SJSA1 (cell line): ENCODE measurements around the gene RAB30. TPM values are rescaled to one million over a fixed set of nuclear protein-coding genes. Genes with fewer than 3 reads are reported as not detected.
"Not testable (repeated sequence)": the region's sequence is repeated elsewhere in the genome, so short reads cannot be mapped to it uniquely, and the experiment has no call there.

Experiments used
- DNase-seq, 2 experiments: peaks; one replicate each; pipeline ENCODE4 v3.0.0-alpha.2; 2015 to 2020; ENCODE audit warnings: low spot score in 2 of 2, low read depth in 1 of 2
- H3K27ac ChIP-seq: fragments of 250-450 bp; sonication (Bioruptor Pico); 2 replicates; pipeline ENCODE4 v1.5.1; 2020; ENCODE audit warnings: mild to moderate bottlenecking, moderate library complexity
- H3K27me3 ChIP-seq: fragments of 250-450 bp; sonication (Bioruptor Pico); replicated peaks from 2 replicates; pipeline ENCODE4 v1.5.1; 2020; ENCODE audit warnings: mild to moderate bottlenecking, moderate library complexity
- H3K36me3 ChIP-seq: fragments of 250-450 bp; sonication (Bioruptor Pico); 2 replicates; pipeline ENCODE4 v1.5.1; 2020; ENCODE audit warnings: mild to moderate bottlenecking
- H3K4me1 ChIP-seq: fragments of 250-450 bp; sonication (Bioruptor Pico); replicated peaks from 2 replicates; pipeline ENCODE4 v1.6.1; 2021; ENCODE audit warnings: mild to moderate bottlenecking
- H3K4me3 ChIP-seq: fragments of 250-450 bp; sonication (Bioruptor Pico); 2 replicates; pipeline ENCODE4 v1.5.1; 2020; ENCODE audit warnings: mild to moderate bottlenecking
- H3K9me3 ChIP-seq: fragments of 250-450 bp; sonication (Bioruptor Pico); replicated peaks from 2 replicates; pipeline ENCODE4 v1.5.1; 2020; ENCODE audit warnings: mild to moderate bottlenecking
- total RNA-seq: library from RNA; depleted of rRNA; stranded (reverse); fragments of >200 nt; shearing (Covaris generic); gene quantifications from 2 replicates; pipeline ENCODE4 v1.2.3, GENCODE V29; 2014

The RAB30 gene
- total RNA-seq, 1 experiment from 2014 or later = 10.2 TPM

DNA sequence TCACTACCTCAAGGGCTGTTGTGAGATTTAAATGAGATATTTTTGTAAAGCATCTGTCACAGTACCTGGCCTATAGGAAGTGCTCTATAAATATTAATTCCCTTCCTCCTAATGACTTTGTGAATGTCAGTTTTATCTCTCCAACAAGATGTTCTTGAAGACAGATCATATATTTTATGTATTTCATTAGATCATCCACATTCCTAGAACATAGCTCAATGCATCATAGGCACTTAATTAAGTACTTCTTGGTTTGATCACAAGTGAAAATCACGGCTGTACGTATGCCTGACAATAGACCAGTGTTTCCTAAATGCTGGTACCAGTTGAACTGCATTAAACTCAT lies 49.9 kb downstream of the RAB30 start:
- Histone ChIP-seq H3K27me3 (no peaks in the 10 kb centered on the region), H3K4me3 (no peak overlapping the region), H3K9me3 (no peaks in the 10 kb centered on the region), H3K27ac (no peak overlapping the region), H3K4me1 (no peaks in the 10 kb centered on the region; the same call in 1 of the 2 replicates), H3K36me3 (no peaks in the 10 kb centered on the region)
- no peak for DNase-seq

- no peak overlapping the region for H3K4me3 ChIP-seq
- H3K36me3 ChIP-seq = no peaks in the 10 kb centered on the region
- no peak overlapping the region for H3K27ac ChIP-seq
- H3K27me3 ChIP-seq = no peaks in the 10 kb centered on the region
- no peak for DNase-seq
- H3K9me3 ChIP-seq = no peaks in the 10 kb centered on the region
- H3K4me1 ChIP-seq = no peaks in the 10 kb centered on the region; the same call in 1 of the 2 replicates
Observed at GRCh38 chr11:83020942-83021779, 50.5 kb downstream of the RAB30 start.

DNA sequence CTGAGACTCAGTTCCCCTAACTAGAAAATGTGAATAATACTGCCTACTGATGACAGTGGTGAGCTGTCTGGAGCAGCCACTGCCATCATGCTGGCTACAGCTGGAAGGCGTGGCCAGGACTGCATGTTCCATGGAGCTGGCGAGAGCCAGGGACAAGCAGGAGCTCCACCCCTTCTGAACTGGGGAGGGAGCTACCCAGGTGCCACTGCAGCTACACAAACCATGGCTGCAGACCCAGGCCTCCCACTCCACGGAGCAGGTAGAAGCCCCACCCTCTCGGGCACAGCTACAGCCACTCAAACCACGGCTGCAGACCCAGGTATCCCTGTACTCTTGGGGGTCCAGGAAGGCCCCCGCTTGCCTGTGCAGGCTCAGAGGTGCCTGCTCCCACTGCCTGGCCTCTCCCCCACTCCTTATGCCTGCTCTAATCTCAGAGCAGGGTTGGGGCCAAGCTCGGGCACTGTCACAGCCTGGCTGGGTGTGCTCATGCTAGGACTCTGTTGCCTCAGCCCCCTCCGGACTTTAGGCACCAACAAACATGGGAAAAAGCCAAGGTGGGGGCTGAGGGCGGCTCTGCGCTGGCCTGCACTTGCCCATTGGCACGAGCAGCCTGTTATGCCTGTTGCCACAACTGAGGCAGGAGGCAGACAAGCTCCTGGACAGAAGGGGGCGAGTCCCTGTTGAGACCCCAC lies 51.7 kb downstream of the RAB30 start:
- Histone ChIP-seq H3K4me1 (no peaks in the 10 kb centered on the region; the same call in 1 of the 2 replicates), H3K4me3 (no peak overlapping the region), H3K9me3 (no peaks in the 10 kb centered on the region), H3K27ac (no peak overlapping the region), H3K27me3 (no peaks in the 10 kb centered on the region), H3K36me3 (no peaks in the 10 kb centered on the region)
- DNase-seq = no peak

- Histone ChIP-seq H3K9me3 (no peaks in the 10 kb centered on the region), H3K27me3 (no peaks in the 10 kb centered on the region), H3K4me1 (0 out of 2 replicates have a peak, but pooled peaks cover 3% of the 10 kb centered on the region), H3K27ac (no peak overlapping the region), H3K36me3 (no peaks in the 10 kb centered on the region), H3K4me3 (no peak overlapping the region)
- no peak for DNase-seq
Observed at GRCh38 chr11:83014951-83015350, 56.7 kb downstream of the RAB30 start.

DNA sequence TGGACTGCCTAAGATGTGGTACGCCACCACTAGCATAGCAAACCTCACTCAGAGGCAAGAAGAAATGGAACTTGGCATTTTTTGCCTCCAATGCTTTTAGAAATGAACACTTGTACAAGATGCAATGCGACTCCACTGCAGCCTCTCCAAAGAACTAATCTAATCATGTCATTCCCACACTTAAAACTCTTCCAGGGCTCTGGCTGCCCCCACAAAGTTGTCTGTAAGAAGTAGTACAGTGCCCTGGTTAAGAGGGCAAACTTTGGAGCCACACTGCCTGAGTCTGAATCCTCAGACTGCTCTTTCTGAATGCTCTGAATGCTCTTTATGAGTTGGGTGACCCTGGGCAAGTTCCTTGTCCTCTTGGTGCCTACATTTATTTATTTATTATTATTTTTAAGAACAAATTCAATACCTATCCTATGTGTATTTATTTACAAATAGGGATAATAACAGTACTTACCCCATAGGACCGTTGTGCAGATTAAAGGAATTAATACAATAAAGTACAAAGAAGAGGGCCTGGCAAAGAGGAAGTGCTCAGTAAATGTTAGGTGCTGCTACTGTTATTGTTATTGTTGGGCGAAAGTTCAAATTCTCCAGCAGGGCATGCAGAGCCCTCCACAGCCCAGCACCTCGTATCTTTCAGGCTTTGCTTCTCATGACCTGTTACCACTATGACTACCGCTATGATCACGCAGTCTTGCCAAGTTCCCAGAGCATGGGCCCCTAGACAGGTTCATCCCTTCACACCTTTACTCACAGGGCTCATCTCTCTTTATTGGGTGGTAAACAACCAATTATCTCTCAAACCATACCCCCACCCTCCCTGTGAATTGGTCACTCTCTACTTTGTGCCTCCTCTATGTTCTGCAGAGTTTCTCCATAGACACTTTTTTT lies 59.3 kb downstream of the RAB30 start:
- no peaks in the 10 kb centered on the region for H3K36me3 ChIP-seq
- H3K4me3 ChIP-seq = no peak overlapping the region
- no peak overlapping the region for H3K27ac ChIP-seq
- DNase-seq = no peak
- H3K27me3 ChIP-seq = no peaks in the 10 kb centered on the region
- H3K9me3 ChIP-seq = no peaks in the 10 kb centered on the region
- peaks cover 3% of the 10 kb centered on the region; the same call in 1 of the 2 replicates for H3K4me1 ChIP-seq

- H3K27ac ChIP-seq = no peak overlapping the region
- H3K36me3 ChIP-seq = no peaks in the 10 kb centered on the region
- no peaks in the 10 kb centered on the region for H3K27me3 ChIP-seq
- peaks cover 3% of the 10 kb centered on the region; the same call in 1 of the 2 replicates for H3K4me1 ChIP-seq
- H3K9me3 ChIP-seq = no peaks in the 10 kb centered on the region
- H3K4me3 ChIP-seq = no peak overlapping the region
- DNase-seq = no peak
Observed at GRCh38 chr11:83011333-83012167, 60.1 kb downstream of the RAB30 start.

GRCh38 chr11:83009999-83010398 lies 61.7 kb downstream of the RAB30 start:
- Histone ChIP-seq H3K4me1 (peaks cover 3% of the 10 kb centered on the region; the same call in 1 of the 2 replicates), H3K27ac (no peak overlapping the region), H3K36me3 (no peaks in the 10 kb centered on the region), H3K9me3 (no peaks in the 10 kb centered on the region), H3K4me3 (no peak overlapping the region), H3K27me3 (no peaks in the 10 kb centered on the region)
- no peak for DNase-seq

GRCh38 chr11:83009136-83009535 lies 62.6 kb downstream of the RAB30 start:
- not testable (repeated sequence) for H3K27ac ChIP-seq, H3K9me3 ChIP-seq, H3K4me3 ChIP-seq, H3K4me1 ChIP-seq, DNase-seq, H3K36me3 ChIP-seq, H3K27me3 ChIP-seq

- no peaks in the 10 kb centered on the region for H3K27me3 ChIP-seq
- peaks cover 3% of the 10 kb centered on the region; the same call in 1 of the 2 replicates for H3K4me1 ChIP-seq
- no peak for DNase-seq
Observed at GRCh38 chr11:83008581-83008923, 63.1 kb downstream of the RAB30 start.

DNA sequence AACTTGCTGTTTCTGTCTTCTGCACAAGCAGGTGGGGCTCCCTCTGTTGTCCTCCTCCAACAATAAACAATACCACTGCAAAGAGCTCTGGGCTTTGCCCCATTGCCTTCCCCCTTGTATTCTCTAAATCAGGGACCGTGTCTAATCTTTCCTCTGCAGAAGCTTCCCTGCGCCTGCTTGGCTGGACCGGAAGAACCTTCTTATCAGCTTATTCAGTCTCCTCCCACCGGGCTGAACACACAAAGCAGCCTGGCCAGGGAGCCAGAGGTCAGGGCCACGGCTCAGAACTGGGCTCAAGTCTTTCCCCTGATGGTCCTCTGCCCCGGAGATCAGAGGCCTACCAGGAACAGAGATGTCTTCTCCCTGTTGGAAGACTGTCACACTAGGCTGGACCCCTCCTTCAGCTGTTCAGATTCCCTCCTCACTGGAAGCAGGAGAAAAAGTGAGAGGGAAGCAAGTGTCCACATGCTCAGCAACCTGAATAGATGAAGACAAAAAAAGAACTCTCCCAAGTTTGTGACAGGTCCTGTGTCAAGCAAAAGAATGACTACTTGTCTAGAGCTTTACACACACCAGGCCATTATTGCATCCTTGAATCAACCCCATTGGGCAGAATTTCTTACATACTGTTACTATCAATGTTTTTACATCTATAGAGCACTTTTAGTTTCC lies 63.7 kb downstream of the RAB30 start:
- H3K4me3 ChIP-seq = no peak overlapping the region
- no peak overlapping the region for H3K27ac ChIP-seq
- no peaks in the 10 kb centered on the region for H3K27me3 ChIP-seq
- H3K4me1 ChIP-seq = peaks cover 1% of the 10 kb centered on the region; the same call in 1 of the 2 replicates
- no peaks in the 10 kb centered on the region for H3K36me3 ChIP-seq
- no peak for DNase-seq
- H3K9me3 ChIP-seq = no peaks in the 10 kb centered on the region

More at GRCh38 chr11:83008581-83008923, 63.1 kb downstream of the RAB30 start:
- no peak overlapping the region for H3K4me3 ChIP-seq
- no peaks in the 10 kb centered on the region for H3K36me3 ChIP-seq
- no peak overlapping the region for H3K27ac ChIP-seq
- H3K9me3 ChIP-seq = no peaks in the 10 kb centered on the region

DNA sequence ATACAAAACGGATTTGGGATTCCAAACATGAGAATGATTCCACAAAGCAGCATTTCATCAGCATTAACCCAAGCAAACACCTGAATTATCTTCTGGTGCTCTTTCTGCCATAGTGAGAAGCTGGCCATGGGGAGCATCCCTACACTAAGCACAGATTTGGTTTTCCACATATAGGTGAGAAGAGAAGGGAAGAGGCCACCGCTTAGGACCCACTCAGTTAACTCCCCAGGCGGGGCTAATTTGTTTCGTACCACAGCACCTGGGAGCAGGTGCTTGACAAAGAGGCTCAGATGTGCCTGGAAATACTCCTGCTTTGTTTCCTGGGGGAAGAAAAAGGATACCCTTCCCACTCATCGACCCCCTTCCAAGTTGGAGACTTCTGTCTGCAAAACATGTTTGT lies 64.2 kb downstream of the RAB30 start:
- Histone ChIP-seq H3K4me3 (no peak overlapping the region), H3K9me3 (no peaks in the 10 kb centered on the region), H3K4me1 (no peaks in the 10 kb centered on the region; the same call in 1 of the 2 replicates), H3K27me3 (no peaks in the 10 kb centered on the region), H3K36me3 (no peaks in the 10 kb centered on the region), H3K27ac (no peak overlapping the region)
- DNase-seq = no peak

DNA sequence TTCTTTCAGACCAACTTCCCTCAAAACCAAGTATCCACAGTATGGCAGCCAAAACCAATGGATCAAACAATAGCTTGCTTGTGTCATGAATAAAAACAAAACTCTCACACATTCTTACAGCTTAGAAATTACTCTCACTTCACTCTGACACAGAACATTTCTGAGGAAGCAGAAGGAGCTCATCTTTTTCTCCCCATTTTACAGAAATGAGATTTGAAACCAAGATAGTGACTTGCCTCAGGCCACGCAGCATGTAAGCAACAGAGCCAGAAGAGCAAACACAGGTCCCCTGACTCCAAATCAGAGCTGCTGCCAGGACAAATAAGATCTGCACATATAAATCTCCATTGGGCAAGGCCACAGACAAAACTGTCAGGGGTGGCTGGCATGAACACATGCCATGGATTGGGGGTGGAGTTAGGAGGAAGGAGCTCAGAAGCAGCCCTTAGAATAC lies 64.8 kb downstream of the RAB30 start:
- Histone ChIP-seq H3K27me3 (no peaks in the 10 kb centered on the region), H3K27ac (no peak overlapping the region), H3K9me3 (no peaks in the 10 kb centered on the region), H3K4me3 (no peak overlapping the region), H3K36me3 (no peaks in the 10 kb centered on the region), H3K4me1 (no peaks in the 10 kb centered on the region; the same call in 1 of the 2 replicates)
- DNase-seq = no peak
